SK-N-MC (cell line): ENCODE data around the gene KLF8.

Experiments
- DNase-seq: peaks from one replicate; pipeline ENCODE4 v3.0.0-alpha.2; 2011; ENCODE audit warnings: low read depth, low spot score
- H3K27ac ChIP-seq: fragments of 200-600 bp; sonication (generic); 2 replicates; pipeline ENCODE4 v1.5.1; 2016; ENCODE audit warnings: mixed run types
- H3K36me3 ChIP-seq: fragments of 200-600 bp; sonication (generic); 2 replicates; pipeline ENCODE4 v1.6.1; 2017; ENCODE audit warnings: antibody characterized with exemption, low read length, mixed read lengths; ENCODE audit not compliant: insufficient read depth
- H3K4me3 ChIP-seq: fragments of 200-600 bp; sonication (generic); 2 replicates; pipeline ENCODE4 v1.5.1; 2016
- H3K9ac ChIP-seq: fragments of 200-600 bp; sonication (generic); 2 replicates; pipeline ENCODE4 v1.8.0; 2017; ENCODE audit warnings: mixed run types, mixed read lengths; ENCODE audit not compliant: insufficient read length
- H3K9me3 ChIP-seq: fragments of 200-600 bp; sonication (generic); 2 replicates; pipeline ENCODE4 v1.6.1; 2017; ENCODE audit warnings: low read depth, mild to moderate bottlenecking, antibody characterized with exemption, low read length, moderate library complexity, mixed read lengths
- EZH2 ChIP-seq: fragments of 200-600 bp; sonication (generic); IDR thresholded peaks from one replicate; pipeline ENCODE4 v1.6.1; 2017; ENCODE audit warnings: antibody characterized with exemption
- FOXP2 ChIP-seq: optimal IDR thresholded peaks from 2 replicates; pipeline ENCODE3; 2011; ENCODE audit warnings: mild to moderate bottlenecking, moderate library complexity; ENCODE audit not compliant: insufficient read depth; ENCODE audit errors: extremely low read length, control extremely low read depth
- POLR2AphosphoS5 ChIP-seq: IDR thresholded peaks from 2 replicates; pipeline ENCODE4 v1.6.1; 2012; ENCODE audit warnings: mild to moderate bottlenecking, low read depth, low read length, borderline replicate concordance

The KLF8 gene

DNA sequence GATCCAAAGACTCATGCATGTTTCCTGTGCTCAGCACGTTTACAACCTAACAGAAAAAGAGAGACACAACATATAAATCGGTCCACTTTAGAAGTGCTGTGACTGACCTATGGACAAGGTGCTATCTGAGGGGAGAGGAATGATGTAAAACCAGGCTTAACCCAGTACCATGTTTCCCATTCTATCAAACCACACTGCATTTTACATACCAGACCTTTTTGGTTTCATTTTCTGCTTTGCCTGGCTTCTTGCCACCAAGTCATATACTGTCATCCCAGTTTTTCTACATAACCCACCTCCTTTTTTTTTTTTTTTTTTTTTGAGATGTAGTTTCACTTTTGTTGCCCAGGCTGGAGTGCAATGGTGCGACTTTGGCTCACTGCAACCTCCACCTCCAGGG lies 82.2 kb downstream of the KLF8 start:
- DNase-seq = no peak
- Histone ChIP-seq H3K9ac (no peak overlapping the region), H3K4me3 (no peak overlapping the region), H3K27ac (no peak overlapping the region), H3K36me3 (no peaks in the 10 kb centered on the region), H3K9me3 (no peaks in the 10 kb centered on the region)
- TF ChIP-seq POLR2AphosphoS5 (no peak), FOXP2 (no peak), EZH2 (no peak)

DNA sequence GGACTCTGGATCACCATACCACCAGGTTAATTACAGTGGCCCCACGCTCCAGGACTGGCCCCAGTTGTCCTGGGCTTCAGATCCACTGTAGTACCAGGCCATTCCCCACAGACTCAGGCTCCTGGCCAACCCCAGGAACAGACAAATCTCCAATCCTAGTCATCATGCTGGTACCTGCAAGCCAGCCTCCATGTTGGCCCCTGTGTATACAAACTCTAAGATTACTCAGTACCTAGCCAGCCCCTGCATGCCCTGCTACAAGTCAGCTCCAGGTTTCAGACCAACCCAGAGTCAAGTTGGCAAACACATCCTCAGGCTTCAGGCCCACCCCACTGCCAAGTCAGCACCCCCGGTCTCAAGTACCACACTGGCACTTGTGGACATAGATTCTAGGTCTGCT lies 85.9 kb downstream of the KLF8 start:
- Histone ChIP-seq H3K27ac (no peak overlapping the region), H3K4me3 (no peak overlapping the region), H3K9me3 (no peaks in the 10 kb centered on the region), H3K9ac (no peak overlapping the region), H3K36me3 (no peaks in the 10 kb centered on the region)
- no peak for DNase-seq
- no peak for TF ChIP-seq EZH2
- TF ChIP-seq POLR2AphosphoS5 = no peak
- TF ChIP-seq FOXP2 = no peak

DNA sequence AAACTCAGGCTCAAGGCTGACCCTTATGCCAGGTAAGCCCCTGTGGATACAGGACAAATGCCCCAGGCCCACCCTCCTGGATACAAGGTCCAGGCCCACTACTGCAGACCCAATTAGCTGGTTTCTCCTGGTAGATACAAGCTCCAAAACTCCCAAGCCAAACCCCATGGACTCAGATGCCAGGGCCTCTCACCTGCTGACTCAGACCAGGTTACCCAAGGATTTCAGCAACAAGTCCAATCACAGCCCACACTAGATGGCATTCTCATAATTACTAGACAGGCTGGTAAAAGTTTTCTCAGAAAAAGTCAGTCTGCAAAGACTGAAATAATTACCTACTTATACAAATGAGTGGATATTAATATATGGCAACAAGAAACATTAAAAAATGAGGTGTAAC lies 87.0 kb downstream of the KLF8 start:
- TF ChIP-seq POLR2AphosphoS5 (no peak), FOXP2 (no peak), EZH2 (no peak)
- no peaks in the 10 kb centered on the region for H3K36me3 ChIP-seq

More for the DNA sequence above, 87.0 kb downstream of the KLF8 start:
- H3K4me3 ChIP-seq = no peak overlapping the region
- H3K9ac ChIP-seq = no peak overlapping the region
- no peaks in the 10 kb centered on the region for H3K9me3 ChIP-seq
- no peak for DNase-seq
- no peak overlapping the region for H3K27ac ChIP-seq
